A172 (cell line): Measurements from ENCODE around the gene HMGN5. TPM values are rescaled to one million over a fixed set of nuclear protein-coding genes. Genes with fewer than 3 reads are reported as not detected.

Source experiments
- DNase-seq: peaks from one replicate; pipeline ENCODE4 v3.0.0-alpha.2; 2015; ENCODE audit warnings: low spot score
- total RNA-seq: library from RNA; depleted of rRNA; stranded (reverse); fragments of >200 nt; shearing (Covaris generic); gene quantifications from 2 replicates; pipeline ENCODE4 v1.2.3, GENCODE V29; 2014; rRNA removed

The HMGN5 gene
- total RNA-seq, 1 experiment from 2014 or later: not detected

DNA sequence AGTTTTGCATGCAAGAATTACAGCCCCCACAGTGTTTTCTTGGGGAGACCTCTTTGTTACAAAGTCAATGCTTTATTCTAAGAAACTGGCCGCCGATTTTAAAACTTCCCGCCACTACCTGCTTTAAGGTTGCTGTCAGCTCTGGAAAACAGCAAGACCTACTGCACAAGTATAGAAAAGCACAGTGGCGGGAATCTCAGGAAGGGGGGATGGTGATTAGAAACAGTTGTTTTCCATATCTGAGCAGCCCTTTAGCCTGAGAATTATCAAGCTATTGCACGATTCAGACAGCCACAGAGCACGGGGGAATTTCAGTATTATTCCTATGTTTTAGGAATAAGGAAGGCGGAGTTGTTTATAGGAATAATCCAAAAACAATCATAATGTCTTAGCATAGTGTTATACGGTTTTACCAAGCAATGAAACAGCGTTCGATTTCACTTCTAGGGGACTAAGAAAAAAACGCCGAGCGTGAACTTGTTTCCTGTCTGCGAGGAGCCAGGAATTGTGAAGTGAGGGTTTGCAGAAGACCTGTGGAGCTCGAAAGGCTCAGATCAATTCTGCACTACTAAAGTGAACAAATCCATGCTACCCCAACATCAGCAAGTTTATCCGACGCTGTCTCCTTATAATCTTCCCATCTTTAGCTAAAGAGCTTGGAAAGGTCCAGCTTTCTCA lies 81.3 kb downstream of the HMGN5 start:
- peak; percentile 0 for DNase-seq

DNA sequence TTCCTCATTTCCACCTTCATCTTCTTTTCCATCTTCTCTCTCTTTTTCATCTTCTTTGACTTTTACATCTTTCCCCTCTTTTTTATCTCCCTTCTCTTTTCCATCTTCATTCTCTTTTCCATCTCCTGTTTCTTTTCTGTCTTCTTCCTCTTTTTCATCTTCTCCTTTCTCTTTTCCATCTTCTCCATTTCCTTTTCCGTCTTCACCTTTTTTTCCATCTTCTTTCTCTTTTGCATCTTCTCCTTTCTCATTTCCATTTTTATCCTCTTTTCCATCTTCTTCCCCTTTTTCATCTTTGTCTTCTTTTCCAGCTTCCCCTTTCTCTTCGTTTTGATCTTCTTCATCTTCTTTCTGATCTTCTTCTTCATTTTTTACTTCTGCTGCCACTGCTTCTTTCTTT lies 87.0 kb downstream of the HMGN5 start:
- DNase-seq: no peak

DNA sequence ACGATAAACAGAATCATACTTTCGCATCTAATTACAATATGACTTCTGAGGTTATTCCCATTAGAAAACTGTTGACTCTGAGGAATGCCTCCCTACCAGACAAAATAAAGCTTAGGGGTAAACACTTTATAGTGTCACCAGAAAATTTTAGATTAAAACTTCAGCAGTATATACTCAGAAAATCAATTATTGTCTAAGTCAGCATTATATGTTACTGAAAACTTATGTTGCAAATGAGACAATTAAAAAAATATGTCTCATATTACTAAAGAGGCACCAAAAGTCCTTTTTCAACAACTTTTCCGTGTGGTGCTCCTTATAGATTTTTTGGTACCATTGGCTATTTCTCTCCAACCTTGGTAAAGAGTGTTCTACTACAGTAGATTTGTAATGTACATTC lies 91.4 kb downstream of the HMGN5 start:
- DNase-seq: no peak

DNA sequence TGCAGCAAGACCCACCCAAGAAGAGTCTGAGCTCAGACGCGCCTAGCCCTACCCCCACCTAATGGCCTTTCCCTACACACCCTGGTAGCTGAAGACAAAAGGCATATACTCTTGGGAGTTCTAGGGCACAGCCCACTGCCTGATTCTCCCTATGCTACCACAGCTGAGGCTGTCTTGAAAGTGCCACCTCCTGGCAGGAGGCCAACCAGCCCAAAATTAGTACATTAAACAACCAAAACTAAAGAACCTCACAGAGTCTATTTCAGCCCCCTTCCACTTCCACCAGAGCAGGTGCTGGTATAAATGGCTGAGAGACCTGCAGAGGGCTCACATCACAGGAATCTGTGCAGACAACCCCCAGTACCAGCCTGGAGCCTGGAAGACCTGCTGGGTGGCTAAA lies 119.1 kb downstream of the HMGN5 start:
- no peak for DNase-seq

Other genes starting within 250 kb of the HMGN5 start
- gene SH3BGRL, start 189 bp upstream of the HMGN5 start, total RNA-seq: 34.2 and 41.8 TPM in 2 replicates